Lung microvascular endothelial cell (primary cell): ENCODE data around the gene DOK4. TPM values are rescaled to one million over a fixed set of nuclear protein-coding genes. Genes with fewer than 3 reads are reported as not detected.

ENCODE experiments used
- DNase-seq, 2 donors: peaks; one replicate each; pipeline versions ENCODE4 v3.0.0 to v3.0.0-alpha.2; 2010; ENCODE audit warnings: low read depth in 2 of 2
- total RNA-seq: library from RNA; depleted of rRNA; stranded (reverse); fragments of >200 nt; gene quantifications from 2 replicates; pipeline ENCODE4 v1.2.1, GENCODE V29; 2014

Gene DOK4
- total RNA-seq, 1 donor from 2014 or later: 13.9 TPM

DNA sequence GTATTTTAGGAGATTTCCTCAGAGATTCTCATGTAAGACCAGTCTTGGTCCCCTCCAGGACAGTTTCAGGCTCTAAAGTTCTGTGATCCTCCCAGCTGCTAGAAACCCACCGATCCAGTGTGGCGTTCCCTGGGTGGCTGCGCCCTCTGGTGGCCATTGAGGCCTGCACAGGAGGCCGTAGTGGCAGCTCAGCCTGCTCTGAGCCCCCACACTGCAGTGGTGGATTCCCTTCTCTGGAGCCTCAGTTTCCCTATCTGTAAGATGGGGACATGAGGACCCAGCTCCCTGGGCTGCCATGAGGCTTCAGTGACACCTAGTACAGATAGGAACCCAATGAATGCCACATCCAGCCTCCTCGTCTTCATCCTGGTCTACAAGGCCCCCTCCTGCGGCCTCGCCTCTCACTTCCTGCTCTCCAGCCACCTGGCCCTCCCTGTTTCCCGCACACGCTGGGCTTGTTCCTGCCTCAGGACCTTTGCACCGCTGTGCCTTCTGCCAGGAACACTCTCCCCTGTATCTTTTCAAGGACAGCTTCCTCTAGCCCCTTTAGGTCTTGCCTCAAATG lies 33.6 kb upstream of the DOK4 start:
- peak; percentile 72 to 84 for DNase-seq

DNA sequence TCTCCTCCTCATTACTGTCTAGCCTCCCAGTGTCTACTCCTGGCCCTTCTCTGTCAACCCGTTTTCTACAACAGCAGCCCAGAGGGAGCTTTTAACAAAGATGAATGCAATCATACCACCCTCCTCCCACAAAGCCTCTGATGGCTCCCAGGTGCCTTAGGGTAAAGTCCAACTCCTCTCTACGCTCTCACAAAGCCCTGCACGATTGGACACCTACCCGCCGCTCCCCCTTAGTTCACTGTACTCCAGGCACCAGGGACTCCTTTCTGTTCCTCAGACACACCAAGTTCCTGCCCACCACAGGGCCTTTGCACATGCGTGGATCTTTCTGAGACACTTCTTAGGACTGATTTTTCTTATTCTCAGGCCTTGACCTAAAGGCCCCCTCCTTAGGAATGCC lies 32.6 kb upstream of the DOK4 start:
- no peak for DNase-seq

DNA sequence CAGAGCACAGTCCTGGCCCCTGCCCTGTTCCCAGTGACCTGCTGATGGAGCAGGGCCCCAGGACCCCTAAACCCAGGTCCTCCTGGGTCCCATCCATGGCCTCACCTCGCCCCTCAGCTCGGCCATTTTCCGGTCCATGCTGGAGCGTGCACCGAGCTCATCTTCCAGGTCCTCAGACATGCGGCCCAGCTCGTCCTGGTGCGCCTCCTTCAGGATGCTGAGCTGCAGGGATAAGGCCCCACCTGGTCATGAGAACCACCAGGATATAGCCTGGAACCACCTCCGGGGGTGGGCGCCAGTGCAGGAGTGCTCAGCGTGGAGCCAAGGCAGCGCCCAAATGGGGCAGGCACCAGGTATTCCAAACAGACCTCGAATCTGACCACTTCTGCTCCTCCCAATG lies 32.2 kb upstream of the DOK4 start:
- no peak for DNase-seq

DNA sequence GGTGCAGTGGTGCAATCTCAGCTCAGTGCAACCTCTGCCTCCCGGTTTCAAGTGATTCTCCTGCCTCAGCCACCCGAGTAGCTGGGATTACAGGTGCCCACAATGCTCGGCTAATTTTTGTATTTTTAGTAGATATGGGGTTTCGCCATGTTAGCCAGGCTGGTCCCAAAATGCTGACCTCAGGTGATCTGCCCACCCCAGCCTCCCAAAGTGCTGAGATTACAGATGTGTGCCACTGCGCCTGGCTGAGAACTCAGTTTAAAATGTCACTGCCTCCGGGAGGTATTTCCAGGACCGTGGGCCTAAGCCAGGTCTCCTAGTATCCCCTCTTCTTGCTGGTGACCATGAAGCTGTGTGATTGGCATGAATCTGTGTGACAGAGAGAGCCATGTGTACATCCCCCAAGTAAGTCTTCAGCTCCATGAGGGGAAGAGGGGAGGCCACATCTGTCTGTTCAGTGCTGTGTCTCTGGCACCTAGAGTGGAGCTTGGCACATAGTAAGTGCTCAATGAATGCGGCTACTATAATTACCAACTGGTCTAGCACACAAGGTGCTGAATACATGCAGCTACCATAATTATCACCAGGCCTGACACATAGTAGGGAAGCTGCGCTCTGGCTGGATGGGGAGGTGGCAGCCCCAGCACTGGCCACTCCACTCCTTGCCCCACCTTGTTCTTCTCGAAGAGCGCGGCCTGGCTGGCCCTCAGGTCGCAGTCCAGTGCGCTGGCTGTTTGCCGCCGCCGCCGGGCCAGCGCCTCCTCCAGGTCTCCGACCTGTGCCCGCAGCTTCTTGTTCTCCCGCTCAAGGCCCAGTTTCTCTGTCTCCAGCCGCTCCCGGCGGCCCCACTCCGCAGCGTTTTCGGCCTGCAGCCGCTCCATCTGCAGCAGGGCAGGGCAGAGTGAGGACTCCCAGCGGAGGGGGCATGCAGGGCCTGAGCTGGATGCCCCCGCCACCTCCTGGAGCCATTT lies 31.4 kb upstream of the DOK4 start:
- no peak for DNase-seq

DNA sequence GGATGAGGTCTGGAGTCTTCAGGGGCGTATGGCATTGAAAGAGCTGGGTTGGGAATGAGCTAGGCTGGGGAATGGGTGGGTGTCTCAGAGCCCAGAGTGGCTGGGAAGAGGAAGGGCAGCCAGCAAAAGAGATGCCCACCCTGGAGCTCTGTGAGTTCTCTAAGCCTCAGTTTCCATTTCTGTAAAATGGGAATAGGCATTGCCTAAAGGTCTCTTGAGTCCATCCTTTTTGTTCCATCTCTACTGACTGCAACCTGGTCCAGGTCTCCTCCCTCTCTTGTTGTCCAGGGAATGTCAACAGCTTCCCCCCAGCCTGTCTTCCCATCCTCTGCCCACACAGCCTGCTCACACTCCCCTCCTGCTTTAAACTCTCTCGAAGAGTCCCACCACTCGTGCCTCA lies 30.5 kb upstream of the DOK4 start:
- DNase-seq: no peak

DNA sequence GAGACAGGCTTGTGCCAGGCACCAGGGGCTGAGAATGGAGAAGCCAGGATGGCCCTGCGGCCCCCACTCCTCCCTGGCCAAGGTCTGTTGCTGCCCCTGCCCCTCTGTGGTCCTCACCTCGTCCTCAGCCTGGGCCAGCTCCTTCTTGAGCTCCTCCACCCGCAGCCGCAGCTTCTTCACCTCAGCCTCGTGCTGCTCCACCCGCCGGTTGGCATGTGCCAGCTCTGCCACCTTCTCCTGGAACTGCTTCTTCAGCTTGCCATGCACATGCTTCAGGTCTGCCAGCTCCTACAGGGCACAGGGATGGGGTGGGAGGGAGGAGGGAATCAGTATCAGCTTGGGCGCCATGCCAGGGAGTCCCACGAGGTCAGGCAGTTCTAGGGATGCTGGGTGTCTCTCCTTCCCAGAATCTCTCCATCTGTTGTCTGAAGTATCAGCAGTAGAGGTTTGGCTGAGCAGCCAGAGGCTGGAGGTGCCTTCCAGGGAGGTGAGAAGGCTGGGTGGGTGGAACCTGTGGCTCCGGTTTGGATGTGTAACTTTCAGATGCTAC lies 30.0 kb upstream of the DOK4 start:
- DNase-seq: no peak

DNA sequence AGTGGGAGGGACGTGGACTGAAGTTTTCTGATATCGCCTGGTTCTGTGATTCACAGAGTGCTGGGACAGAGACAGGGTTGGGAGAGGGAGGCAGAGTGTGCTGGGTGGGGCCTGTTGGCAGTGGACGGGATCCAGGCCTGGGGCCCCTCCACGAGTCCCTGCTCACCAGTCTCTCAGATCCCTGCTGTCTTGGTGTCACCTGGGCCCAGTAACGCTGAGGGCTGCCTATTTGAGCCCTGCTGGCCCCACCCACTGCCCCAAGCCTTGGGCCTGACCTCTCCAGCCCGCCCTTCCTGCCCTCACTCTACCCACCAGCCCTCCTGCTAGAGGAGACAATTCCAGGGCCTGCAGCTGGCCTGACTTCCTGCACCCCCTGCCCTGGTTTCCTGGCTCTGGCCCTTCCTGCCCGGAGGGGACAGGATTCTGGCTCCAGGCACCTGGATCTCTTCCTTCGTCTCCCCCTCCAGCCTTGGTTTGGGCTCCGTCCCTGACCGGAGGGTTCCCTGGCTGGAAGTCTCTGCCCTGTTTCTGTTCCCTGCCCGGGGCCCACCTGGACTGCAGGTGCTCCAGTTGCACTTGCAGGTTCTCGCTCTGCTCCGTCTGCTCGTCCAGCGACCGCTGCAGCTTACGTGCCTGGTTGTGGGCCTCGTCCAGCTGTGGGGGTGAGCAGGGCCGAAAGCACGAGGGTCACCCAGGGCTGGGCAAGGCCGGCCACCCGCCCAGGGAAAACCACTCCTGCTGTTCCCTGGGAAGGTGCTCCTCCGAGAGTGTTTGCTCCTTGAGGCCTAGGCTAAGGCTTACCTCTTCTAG lies 28.7 kb upstream of the DOK4 start:
- DNase-seq: no peak

DNA sequence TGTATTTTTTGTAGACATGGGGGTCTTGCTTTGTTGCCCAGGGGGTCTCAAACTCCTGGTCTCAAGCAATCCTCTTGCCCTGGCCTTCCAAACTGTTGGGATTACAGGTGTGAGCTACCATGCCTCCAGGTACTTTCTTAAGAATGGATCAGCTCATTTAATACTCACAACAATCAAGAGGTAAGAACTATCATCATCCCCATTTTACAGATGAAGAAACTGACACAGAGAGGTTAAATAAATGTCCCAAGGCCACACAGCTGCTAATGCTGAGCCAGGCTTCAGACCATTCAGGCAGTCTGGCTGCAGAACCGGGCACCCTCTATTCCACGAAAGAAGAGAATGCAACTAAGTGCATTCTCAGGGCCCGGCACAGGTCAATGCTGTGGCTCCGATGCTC lies 28.1 kb upstream of the DOK4 start:
- no peak for DNase-seq

DNA sequence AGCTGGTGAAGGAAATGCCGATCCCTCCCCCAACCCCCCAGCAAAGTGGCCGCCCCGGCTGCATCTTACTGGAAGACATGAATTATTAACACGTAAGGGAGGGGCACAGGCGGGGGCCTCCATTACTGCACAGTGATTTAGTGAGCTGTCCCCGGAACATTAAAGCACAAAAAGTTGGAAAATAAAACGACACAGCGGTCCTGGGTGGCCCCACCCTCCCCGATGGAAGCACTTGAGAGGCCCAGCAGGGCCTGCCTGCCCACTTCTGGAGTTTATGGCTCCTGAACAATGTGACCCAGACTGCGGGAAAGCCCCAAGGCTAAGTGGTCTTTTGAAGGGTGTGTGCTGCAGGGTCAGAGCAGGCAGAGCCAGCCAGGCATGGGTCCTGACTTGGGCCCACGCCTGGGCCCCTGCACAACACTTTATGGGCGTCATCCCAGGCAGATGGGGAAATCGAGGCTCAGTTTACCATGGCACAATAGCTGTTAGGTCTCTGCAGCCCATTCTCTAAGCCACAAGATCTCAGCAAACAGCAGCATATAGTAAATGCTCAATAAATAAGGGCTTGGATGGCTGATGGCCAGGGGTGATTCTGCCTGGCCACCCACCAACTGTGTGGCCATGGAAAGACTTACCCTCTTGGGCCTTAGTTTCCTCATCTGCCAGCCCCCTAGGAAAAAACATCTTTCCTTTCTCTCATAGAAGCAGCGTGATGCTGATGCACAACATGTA lies 27.2 kb upstream of the DOK4 start:
- no peak for DNase-seq

DNA sequence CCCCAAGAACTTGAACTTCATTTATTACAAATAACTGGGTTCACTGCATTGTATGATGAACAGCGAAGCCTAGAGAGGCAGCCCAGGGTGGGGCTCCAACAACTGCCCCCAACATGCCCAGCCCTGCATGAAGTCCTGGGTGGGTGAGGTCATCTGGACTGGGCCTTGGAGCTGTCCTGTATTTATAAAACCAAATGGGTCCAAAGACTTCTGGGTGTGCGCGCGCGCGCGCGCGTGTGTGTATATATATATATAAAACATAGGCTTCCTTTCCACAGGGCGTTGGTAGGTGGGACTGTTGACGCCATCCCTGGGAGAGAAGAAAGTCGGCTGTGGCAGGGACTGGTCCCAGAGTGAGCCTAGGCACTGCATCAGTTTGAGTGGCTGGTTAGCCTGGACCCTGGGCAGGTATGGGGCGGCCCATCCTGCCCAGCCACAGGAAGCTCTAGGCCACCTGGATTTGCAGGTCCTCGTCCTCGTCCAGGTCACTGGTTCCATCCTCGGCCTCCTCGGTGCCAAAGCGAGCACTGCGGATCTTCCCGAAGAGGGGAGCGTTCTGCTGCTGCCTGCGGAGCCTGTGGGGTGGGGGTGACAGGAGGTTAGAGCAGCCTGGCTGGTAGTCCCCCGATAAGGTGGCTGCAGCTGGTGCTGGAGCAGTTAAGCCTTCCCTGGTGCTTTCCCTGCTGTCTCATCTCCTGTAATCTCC lies 26.2 kb upstream of the DOK4 start:
- DNase-seq: no peak

DNA sequence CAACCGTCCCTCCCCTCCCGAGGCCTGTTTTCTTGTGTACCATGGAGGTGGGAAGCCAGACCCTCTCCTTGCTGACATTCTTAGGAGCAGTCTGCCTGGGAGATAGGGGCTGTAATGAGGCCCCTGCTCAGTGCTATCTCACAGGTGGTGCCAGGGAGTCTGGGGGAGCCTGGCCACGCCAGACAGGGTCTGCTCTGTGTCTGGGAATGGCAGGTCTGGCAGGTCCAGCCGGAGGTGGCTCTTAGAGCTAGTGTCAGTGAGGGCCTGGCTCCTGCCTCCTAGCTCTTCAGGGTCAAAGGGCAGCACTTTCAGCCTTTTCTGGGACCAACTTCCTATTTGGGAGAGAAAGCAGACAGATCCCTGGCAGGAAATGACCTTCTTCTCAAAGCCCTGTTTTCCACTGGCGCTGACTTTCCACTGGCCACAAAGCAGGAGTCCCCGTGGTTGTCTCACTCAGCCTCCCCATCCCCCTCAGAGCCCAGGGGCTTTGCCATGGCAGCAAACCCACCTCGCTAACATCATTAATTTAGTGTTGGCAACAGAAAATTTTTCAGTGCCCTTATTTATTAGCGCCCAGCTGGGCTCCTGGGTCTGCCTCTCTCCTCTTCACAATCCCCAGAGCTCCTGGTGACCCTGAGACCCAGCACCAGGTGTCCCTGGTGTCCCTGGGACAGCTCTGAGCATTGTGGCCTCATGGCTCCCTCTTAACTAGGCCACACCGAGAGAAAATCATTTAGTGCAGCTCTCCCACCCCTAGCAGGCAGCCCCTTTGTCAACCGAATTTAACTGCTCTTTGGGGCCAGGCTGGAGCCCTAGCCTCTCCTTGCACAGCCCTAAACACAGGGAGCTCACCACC lies 24.0 kb upstream of the DOK4 start:
- DNase-seq: peak in 1 of 2 donors; percentile 75

DNA sequence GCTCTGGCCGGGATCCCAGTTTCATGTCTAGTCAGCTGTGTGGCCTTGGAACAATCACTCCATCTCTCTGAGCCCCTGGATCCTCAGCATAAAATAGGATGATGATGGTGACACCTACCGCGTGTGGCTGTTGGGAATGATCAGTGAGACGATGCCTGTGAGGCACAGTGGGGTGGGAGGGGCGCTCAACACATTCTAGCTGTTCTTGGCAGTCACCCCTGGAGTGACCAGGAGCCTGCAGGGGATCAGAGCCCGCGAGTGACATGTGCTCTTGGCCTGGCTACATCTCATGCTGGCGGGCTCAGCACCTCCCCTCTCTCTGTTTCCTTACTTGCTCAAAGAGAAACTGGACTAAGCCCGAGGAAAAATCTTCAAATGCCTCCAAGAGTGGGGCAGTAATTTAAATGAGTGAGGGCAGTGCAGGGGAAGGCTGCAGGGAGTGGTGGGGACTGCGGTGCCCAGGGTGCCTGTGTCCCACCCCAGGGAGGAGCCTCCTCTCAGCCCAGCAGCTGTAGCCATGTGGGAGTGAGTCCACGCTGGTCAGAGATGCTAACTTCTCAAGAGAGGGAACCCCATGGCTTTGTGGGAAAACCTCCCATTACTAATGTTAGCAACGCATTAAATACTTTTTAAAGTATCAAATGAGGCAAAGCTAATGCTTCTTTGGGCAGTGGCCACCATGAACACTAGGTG lies 23.1 kb upstream of the DOK4 start:
- no peak for DNase-seq

DNA sequence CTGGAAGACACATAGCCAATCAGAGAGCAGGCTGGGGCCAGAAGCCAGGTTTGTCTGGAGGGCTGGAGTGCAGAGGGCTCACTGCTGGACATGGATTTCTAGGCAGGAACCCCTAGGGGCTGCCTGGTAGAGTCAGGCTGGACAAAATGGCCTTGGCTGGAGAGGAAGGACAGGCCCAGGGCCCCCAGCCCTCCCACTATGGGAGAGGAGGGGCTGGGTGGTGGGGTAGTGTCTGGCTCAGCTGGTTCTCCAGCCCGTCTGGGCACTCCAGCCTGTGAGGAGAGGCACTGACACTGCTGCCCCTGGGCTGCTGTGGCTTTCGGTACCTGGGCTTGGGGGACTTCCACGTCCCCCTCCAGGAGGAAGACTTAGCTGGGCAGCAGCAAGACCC lies 21.7 kb upstream of the DOK4 start:
- DNase-seq: no peak

DNA sequence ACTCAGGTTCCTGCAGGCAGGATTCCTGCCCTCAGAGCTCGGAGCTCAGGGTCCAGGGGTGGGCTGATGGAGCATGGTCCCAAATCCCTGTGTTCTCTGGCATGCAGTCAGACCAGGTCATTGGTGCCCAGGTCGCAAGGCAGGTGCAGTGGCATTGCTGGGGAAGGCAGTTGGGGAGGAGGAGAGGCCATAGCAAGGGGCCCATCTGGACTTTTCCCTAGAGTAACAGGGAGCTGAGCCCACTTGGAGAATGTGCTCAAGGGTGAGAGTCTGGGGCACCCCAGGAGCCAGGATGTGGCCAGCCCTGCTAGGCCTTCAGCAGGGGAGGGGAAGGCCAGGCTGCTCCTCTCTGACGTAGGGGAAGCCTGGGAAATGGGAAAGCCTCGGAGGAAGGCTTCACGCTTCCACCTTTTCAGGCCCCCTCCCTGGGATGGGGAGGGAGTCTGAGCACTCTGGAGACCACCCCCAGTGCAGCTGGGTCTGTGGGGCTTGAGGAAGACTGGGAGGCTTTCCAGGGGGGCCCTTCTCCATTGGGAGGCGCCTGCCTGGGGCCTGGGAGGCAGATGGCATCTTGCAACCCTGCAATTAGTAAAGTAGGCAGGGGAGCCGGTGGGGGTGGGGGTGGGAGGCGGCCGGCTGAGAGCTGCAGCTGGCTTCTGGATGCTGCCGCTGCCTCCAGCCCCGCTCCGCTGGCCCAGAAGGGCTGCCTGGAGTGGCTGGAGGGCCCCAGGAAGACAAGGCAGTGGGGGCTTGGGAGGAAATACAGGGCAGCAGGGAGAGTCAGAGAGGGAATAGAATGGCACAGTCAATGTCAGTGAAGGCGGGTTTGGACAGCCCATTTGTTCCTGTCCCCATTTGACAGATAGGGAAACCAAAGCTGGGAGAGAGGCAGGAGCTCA lies 21.1 kb upstream of the DOK4 start:
- DNase-seq: no peak

DNA sequence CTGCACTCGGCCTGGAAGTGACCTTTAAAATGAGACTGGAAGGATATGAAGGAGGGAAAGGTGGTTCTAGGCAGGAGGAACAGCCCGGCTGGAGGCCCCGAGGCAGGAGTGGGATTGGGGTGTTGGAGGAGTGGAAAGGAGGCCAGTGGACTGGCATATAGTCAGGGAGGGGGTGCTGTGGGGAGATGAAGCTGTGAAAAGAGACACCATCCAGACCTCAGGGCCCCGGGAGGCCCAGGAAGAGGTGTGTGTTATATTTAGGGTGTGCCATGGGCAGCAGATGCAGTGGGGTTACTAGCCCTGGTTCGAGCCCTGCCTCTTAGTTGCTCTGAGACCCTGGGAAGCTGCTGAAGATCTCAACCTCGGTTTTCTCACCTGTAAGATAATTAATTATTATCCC lies 18.9 kb upstream of the DOK4 start:
- DNase-seq: no peak

DNA sequence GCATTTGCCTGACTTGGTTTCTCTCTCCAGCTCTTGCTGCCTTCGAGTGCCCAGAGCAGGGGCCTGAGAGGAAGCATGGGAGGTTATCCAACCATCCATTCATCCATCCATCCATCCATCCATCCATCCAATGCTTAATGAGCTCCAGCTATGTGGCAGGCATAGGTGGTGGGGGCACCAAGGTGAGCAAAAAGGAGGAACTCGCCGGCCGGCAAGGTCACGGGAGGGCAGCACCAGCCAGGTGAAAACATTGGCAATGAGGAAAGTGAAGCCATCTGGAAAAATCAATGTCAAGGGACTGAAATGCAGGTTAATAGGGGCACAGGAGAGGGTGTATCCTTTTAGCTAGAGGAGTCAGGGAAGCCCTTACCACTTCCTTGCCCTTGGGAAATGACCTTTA lies 18.2 kb upstream of the DOK4 start:
- no peak for DNase-seq

DNA sequence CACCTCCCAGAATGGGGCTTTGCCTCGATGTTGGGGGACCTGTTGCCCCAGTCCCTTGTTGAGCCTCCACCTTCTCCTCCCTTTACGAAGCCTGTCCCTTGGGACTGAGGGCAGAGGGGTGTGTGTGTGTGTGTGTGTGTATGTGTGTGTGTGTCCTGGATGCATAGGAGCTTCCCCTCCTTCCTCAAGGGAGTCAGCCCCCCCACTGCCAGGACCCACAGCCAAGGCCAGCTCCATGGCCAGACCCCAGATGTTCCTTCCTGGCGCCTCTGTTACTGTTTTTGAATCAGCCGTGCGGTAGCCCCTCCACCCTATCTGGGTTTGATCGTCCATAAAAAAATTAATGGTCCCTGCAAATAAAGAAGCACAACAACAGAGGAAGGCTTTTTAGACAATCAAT lies 17.7 kb upstream of the DOK4 start:
- no peak for DNase-seq

DNA sequence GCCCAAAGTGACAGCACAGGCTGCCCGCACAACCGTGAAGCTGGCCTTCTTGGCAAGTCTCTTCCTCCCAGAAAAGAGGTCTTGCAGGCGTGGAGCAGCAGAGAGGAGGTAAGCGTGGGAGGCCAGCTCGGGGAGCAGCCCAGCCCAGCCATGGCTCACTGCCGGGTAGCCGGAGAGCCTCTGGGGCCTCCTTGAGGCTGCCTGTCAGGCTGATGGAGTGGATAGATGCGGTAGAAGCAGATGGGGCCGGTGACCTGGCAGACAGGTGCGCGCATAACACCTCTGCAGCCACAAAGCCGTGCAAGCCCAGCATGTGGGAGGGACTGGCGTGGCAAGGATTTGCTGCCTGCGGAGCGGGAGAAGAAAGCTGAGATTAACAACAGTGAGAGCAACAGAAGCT lies 17.1 kb upstream of the DOK4 start:
- DNase-seq: no peak
